ENCODE results near the gene NCAPG2.

NCAPG2 gene

GRCh38 chr7:158583143-158583542, 121.5 kb downstream of the NCAPG2 start:
- H4K20me1 ChIP-seq (ENCODE audit: insufficient read depth): no peaks in the 10 kb centered on the region
- H3K27me3 ChIP-seq (ENCODE audit: insufficient read depth, low read depth): peaks cover 13% of the 10 kb centered on the region
- H3K36me3 ChIP-seq (ENCODE audit: insufficient read depth): no peaks in the 10 kb centered on the region
- no peak overlapping the region for H2AFZ ChIP-seq (ENCODE audit: low read depth)
- H3K4me1 ChIP-seq (ENCODE audit: low read depth, poor library complexity, severe bottlenecking): no peaks in the 10 kb centered on the region
- H3K27ac ChIP-seq: no peak overlapping the region
- no peak overlapping the region for H3K9ac ChIP-seq
- TF ChIP-seq CTCF (conservative IDR thresholded peaks at IDR 0.05; ENCODE audit: low read depth, low read length): no peak
- H3K4me3 ChIP-seq (IDR thresholded peaks at IDR 0.05; ENCODE audit: insufficient read depth, low read depth, low read length): no peak overlapping the region
- no peaks in the 10 kb centered on the region for H3K79me2 ChIP-seq (ENCODE audit: insufficient read depth, low read depth)
- H3K4me2 ChIP-seq: no peak overlapping the region

- H3K4me3 ChIP-seq (IDR thresholded peaks at IDR 0.05; ENCODE audit: insufficient read depth, low read depth, low read length): no peak overlapping the region
- H3K36me3 ChIP-seq (ENCODE audit: insufficient read depth): no peaks in the 10 kb centered on the region
- TF ChIP-seq CTCF (conservative IDR thresholded peaks at IDR 0.05; ENCODE audit: low read depth, low read length): no peak
- peaks cover 13% of the 10 kb centered on the region for H3K27me3 ChIP-seq (ENCODE audit: insufficient read depth, low read depth)
- no peak overlapping the region for H3K4me2 ChIP-seq
- no peak overlapping the region for H3K9ac ChIP-seq
- H3K79me2 ChIP-seq (ENCODE audit: insufficient read depth, low read depth): no peaks in the 10 kb centered on the region
- no peak overlapping the region for H3K27ac ChIP-seq
- H2AFZ ChIP-seq (ENCODE audit: low read depth): no peak overlapping the region
- H3K4me1 ChIP-seq (ENCODE audit: low read depth, poor library complexity, severe bottlenecking): no peaks in the 10 kb centered on the region
- no peaks in the 10 kb centered on the region for H4K20me1 ChIP-seq (ENCODE audit: insufficient read depth)
Measured at GRCh38 chr7:158582089-158582456, 122.5 kb downstream of the NCAPG2 start.

GRCh38 chr7:158581440-158582088, 123.0 kb downstream of the NCAPG2 start:
- Histone ChIP-seq H3K4me3 (IDR thresholded peaks at IDR 0.05; ENCODE audit: insufficient read depth, low read depth, low read length) (no peak overlapping the region), H3K36me3 (ENCODE audit: insufficient read depth) (no peaks in the 10 kb centered on the region), H3K4me2 (no peak overlapping the region), H4K20me1 (ENCODE audit: insufficient read depth) (no peaks in the 10 kb centered on the region), H3K9ac (no peak overlapping the region), H3K27me3 (ENCODE audit: insufficient read depth, low read depth) (peaks cover 13% of the 10 kb centered on the region), H3K79me2 (ENCODE audit: insufficient read depth, low read depth) (no peaks in the 10 kb centered on the region), H2AFZ (ENCODE audit: low read depth) (no peak overlapping the region), H3K27ac (no peak overlapping the region), H3K4me1 (ENCODE audit: low read depth, poor library complexity, severe bottlenecking) (no peaks in the 10 kb centered on the region)
- TF ChIP-seq CTCF (conservative IDR thresholded peaks at IDR 0.05; ENCODE audit: low read depth, low read length): no peak
